ENCODE results near the gene BFSP2.

Gene BFSP2

DNA sequence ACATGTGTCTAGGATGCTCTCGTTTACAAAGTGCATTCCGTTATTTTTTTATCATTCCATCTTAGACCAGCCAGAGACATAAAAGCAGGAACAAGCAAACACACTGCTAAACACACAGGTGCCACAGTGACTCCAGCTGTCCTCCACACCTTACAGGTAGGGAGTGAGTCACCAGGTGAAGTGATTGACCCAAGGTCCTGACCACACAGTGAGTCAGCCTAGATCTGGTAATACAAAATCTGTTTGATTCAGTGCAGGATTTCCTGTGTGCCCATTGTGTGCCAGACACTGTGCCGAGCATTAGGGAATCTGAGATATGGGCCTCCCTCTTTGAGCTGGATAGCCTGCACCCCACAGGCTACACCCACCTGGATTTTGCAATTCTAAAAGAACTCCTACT, 16.7 kb upstream of the BFSP2 start:
- no peak for DNase-seq (ENCODE audit: extremely low read depth in 1 of 2, low read depth in 1 of 2)

DNA sequence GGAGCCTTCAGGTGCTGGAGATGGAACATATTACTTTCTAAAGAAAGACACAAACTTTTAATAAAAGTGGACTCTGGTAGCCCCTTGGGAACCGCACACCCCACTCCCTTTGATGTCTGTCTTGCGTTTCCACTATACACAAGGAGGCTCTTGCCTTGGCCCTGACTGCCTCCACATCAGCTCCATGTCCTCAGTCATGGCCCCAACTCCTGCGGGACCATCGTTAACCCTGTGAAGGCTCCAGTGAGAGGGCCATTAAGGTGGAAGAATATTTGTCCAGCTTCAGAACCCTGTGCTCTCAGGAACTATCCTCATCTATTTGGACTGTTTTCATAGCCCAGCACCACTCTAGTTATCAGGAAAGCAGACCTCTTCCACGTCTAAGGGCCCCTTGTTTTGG, 16.1 kb upstream of the BFSP2 start:
- DNase-seq (ENCODE audit: extremely low read depth in 1 of 2, low read depth in 1 of 2) = no peak

DNA sequence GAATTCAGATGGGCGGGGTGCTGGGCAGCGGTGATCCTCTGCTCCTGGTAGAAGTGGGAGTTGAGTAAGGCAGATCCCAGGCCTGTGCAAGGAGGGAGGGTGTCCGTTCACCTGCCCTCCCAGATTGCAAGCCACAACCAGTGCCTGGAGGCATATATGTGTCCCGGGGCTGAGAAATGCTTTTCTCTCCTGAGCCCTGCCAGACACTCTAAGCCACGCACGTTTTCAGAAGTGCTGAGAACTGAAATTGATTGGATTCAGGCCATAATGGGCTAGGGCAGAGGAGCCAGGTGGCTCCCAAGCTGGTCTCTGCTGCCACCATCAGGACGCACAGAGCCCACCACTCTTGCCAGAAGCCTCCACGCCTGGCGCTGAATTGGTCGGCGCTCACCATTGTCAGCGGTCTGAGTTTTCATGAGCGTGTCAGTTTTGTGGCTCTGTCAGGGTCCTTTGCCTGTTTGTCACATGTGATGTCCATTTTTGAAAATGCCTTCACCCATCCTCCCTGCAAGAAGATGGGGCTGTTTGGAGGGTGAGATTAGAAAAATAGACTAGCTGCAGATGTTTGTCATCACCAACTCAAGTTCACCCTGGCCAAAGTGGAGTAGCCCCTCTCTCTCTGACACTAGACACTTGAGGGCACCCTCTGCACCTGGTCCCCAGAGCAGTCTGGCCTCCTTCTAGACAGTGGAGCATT, 15.4 kb upstream of the BFSP2 start:
- DNase-seq (ENCODE audit: extremely low read depth in 1 of 2, low read depth in 1 of 2) = no peak

DNA sequence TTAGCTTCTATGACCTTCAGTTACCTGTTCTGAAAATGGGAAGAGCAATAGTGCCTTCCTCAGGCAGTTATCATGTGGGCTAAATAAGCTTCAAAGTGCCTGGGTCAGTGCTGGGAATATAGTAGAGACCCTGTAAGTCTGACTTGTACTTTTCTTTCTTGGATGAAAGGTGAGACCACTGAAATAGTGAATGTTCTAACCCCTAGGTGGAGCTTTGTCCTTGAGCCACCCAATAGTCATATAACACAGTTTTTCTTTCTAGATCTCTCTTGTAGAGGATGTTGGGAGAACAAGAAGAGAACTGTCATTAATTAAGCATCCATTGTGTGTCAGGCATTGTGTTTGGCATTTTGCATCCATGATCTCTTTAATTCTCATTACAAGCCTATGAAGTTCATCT, 13.0 kb upstream of the BFSP2 start:
- DNase-seq (ENCODE audit: extremely low read depth in 1 of 2, low read depth in 1 of 2) = no peak

DNA sequence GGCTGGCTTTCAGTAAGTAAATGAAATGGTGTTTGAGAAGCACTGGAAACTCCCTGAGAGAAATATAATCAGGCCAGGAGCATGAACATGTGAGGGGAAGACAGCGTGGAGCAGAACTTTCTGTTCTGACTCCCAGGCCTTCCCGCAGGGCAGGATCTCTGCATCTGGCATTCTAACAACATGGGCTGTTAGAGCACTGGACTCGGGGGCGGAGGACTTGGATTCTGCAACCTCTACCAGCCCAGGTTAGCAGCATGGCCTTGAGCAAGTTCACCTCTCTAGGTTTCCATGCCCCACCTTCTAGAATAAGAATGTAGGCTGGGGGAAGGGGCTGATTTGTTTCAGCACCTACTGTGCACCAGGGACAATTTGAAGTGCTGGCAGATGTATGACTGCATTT, 12.5 kb upstream of the BFSP2 start:
- no peak for DNase-seq (ENCODE audit: extremely low read depth in 1 of 2, low read depth in 1 of 2)

DNA sequence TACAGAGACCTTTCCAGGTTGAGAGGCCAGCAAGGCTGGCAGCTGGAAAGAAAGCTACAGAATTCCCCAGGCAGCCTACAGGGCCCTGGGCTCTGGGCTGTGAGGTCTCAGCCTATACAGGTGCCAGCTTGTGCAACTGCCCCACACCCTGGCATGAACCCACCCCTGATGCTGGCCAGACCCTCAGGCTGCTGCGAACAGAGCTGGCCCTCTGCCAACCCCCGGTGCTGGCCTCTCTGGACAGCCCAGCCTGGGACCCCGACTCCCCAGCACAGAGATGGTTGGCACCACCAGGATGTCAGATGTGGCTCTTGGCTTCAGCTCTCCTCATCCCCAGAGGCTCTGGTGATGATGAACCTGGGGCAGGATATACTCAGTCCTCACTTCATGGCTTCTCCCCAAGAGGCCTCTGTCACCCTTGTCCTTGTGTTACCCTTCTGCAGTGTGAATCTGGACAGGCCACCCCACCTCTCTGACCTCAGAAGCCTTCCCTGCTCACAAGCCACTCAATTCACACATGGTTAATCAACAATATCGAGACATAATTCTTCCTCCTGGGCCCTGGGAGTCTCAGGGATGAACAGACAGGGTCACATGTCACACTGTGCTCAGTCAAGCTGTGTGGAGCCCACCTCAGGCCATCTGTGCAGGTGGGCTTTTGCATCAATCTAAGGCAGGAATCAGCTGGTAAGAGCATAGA, 11.0 kb upstream of the BFSP2 start:
- no peak for DNase-seq (ENCODE audit: extremely low read depth in 1 of 2, low read depth in 1 of 2)

DNA sequence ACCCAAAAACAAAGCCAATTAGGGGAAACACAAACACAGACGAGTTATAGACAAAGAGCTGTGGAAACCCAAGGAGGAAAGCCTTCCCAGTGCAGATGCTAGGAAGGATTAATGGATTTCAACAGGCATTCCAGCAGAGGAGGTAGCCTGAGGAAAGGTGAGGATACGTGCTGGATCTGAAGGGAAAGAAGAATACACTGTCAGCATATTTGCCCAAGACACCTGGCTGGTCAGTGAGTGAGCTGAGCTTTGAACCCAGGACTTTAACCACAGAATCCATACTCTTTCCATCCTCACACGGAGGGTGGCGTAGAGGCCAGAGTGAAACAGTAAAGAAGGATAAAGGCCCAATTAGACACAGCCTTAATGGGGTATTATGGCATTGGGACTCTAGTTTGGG, 9.1 kb upstream of the BFSP2 start:
- no peak for DNase-seq (ENCODE audit: extremely low read depth in 1 of 2, low read depth in 1 of 2)

DNA sequence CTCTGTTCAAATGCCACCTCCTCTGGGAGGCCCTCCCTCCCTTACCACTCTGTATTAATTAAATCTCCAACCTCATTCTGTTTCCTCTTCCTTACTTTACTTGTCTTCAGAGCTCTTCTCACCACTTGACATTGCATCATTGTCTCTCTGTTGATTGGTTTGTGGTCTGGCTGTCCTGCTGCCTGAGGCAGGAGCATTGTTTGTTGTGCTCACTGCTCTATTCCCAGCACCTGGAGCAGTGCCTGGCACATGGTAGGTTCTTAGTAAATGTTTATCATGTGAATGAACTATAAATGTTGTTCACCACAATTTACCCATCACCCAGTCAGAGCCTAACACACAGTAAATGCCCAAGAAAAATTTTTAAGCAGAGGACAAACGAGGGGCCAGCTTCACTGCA, 6.7 kb upstream of the BFSP2 start:
- no peak for DNase-seq (ENCODE audit: extremely low read depth in 1 of 2, low read depth in 1 of 2)

DNA sequence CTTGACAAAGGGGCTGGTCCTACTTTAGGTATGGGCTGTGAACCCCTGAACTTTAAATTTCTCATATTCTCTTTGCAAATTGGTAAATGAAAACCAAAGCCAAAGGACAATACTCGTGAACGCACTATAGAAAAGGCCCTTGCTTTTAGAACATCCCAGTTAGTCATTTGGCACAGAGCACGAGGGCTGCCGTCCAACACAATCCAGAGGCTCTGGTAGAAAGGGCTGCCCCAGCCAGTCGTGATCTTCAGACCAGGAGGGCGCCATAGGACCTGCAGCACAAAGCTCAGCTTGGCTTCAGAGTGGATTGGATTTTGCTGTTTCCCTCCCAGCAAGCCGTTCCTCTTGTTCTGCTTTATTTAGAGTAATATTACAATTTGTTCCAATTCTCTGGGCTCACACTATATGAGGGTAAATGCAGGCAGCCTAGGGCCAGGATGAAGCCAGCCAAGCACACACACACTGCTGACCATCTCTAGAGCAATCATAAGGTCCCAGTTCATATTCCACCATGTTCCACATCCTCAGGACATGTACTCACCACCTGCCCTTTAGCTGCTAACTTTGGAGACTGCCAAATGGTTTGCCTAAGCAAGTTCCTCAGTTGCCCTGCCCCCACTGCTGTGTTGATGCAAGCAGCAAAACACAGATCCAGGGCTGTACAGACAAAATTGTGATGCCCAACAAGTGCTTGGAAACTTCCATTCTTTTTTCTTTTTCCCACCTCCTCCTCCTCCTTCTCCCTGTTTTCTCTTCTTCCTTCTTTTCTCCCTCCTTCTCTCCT, 6.0 kb upstream of the BFSP2 start:
- no peak for DNase-seq (ENCODE audit: extremely low read depth in 1 of 2, low read depth in 1 of 2)

DNA sequence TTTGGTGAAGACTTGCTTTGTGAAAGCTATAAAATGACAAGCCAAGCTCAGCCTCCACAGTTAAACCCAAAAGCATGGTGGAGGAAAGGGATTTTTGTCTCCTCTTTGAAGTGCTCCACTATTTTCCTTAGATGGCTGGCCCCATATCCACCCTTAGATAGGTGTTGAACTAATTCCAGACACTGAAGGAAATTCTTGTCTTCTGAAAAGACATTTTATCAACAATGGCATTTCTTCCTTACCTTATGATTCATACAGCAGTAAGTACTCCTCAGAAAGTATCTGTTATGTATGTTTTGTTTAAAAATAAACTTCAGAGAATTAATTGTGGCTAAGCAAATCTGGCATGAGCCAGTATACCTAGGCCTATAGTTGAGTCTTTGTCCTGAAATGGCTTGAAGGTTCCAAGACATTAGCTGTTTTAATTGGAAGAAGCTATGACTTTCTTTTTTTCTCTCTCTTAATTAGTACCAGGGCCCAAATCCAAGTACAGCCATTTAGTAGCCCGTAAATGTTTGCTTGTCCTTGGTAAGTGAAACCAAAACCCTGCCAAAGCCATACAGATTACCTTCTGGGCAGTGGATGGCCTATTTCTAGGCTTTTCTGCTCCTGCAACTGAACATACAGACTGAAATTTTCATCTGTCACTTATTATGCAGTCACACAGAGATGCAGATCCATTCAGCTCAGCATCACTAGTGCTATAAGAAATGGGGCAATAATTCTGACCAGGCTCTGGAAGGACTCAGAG, 5.1 kb upstream of the BFSP2 start:
- no peak for DNase-seq (ENCODE audit: extremely low read depth in 1 of 2, low read depth in 1 of 2)

DNA sequence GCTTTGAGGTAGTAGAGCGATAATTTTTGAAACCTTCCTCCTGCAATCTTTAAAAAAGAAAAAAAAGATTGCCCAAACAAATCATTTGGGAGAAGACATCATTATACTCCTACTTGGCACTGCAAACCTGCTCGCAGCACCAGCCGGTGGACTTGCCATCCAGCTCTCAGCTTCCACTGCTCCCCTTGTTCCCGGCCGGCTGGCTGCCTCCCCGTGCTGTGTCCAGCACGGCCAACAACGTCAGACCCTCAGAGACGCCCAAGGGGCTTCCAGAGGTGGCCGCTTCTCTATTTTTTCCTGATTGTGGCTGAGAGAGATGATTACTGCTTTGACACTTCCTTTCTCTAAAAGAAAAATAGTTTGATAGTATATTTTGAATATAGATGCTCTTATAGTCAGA, 3.0 kb upstream of the BFSP2 start:
- DNase-seq (ENCODE audit: extremely low read depth in 1 of 2, low read depth in 1 of 2) = no peak

DNA sequence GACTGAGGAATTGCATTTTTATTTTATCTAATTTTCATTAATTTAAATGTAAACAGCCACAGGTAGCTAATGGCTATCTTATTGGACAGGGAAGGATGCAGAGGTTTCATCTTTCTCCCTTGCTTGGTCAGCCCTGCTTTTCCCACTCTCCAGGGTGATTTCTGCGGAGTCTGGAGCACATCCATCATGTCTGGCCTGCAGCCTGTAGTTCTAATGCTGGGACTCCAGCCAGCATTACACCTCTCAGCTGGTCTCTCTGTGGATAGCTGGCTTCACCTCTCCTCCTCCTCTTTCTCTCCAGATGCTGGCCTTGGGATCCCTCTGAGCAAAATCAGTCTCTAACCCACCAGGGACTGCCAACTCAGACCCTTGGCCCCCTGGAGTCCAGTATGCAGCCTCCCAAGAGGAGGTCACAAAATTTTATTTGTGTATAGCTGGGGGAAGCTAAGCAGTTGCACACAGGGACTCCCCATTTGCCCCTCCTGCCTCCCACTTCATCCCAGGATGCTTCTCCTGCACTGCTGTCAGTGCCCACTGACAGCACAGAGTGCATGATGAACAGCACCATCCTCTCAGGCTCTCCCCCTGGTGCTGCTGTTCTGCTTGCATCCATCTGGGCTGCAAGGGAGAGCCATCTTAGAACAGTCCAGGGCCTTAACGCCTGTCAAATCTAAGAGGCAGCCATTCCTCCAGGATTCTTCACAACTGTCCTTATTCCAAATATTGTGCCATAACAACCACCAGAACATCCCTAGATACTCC, 1.7 kb downstream of the BFSP2 start:
- DNase-seq (ENCODE audit: extremely low read depth in 1 of 2, low read depth in 1 of 2) = no peak

DNA sequence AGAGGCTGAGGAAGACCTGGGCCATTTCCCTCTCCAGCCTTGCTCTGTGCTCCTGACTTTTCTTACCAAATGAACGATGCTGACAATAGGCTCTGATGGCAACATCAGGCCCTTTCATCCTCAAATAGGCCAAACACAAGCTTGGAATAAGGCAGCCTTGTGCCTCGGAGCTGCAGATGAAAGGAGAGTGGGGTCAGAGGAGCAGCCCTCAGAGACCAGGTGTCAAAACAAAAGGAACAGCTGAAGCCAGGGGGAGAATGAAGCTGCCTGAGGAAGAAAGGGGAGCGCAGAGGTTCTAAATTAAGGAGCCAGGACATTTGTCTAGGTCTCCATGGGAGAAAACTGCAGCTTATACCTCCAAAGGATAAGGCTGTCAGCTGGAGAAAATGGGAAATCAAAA, 5.1 kb downstream of the BFSP2 start:
- DNase-seq (ENCODE audit: extremely low read depth in 1 of 2, low read depth in 1 of 2) = no peak

DNA sequence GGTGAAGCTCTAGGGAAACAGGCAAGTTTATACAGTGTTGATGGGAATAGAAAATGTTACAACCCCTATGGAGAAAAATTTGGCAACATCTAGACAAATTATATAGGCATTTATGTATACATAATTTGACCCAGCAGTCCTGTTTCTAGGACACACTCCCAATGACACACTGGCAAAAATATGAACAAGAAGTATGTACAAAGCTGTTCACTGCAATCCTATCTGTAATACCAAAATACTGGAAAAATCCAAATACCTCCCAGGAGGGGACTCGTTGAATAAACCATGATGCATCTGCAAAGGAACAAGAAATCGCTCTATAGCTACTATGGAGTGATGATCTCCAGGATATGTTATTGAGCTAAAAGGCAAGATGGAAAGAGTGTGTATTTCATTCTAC, 8.5 kb downstream of the BFSP2 start:
- no peak for DNase-seq (ENCODE audit: extremely low read depth in 1 of 2, low read depth in 1 of 2)

DNA sequence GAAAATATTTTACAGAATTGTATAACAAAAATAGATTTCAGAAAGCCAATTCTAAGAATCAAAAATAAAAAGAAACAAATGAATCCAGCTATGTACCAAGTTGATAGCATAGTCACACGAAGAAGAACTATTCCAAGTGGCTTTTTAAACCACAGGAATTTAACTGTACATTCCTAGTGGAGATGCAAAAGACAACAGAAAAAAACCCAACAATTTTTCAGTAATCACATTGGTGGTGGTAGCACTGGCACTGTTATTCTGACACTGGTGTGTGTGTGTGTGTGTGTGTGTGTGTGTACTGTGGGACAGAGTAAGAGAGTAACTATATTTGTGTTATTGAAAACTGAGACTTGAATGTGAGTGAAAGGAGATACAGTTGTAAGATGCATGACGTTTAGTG, 9.1 kb downstream of the BFSP2 start:
- no peak for DNase-seq (ENCODE audit: extremely low read depth in 1 of 2, low read depth in 1 of 2)

DNA sequence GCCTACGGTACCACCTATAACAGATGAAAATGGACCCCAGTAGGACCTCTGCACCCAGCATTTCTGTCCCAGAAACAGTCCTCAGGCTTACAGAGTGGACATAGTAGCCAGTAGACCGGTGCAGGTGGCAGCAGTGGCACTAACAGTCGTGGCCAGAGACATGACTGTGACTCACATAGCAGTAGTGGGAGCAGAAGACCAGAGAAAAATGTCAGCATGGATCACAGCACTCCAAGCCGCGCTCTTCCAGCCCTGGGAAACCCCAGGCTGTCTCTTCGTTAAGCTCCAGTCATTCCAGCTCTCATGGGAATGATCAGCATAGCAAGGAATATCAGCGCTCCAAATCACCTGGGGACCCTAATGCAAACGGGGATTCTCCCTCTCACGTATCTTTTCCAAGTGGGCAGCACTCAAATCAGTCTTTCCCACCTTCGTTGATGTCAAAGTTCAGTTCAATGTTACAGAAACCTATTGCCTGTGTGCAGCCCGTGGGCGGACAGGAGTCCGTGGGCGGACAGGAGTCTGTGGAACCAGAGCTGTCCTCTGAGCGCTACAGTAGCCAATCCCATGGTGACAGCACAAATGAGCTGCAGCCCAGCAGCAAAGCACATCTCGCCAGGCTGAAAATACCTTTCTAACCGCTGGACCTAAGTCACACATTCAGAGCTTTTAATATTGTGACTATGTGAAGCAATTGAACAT, 10.5 kb downstream of the BFSP2 start:
- DNase-seq (ENCODE audit: extremely low read depth in 1 of 2, low read depth in 1 of 2) = no peak

DNA sequence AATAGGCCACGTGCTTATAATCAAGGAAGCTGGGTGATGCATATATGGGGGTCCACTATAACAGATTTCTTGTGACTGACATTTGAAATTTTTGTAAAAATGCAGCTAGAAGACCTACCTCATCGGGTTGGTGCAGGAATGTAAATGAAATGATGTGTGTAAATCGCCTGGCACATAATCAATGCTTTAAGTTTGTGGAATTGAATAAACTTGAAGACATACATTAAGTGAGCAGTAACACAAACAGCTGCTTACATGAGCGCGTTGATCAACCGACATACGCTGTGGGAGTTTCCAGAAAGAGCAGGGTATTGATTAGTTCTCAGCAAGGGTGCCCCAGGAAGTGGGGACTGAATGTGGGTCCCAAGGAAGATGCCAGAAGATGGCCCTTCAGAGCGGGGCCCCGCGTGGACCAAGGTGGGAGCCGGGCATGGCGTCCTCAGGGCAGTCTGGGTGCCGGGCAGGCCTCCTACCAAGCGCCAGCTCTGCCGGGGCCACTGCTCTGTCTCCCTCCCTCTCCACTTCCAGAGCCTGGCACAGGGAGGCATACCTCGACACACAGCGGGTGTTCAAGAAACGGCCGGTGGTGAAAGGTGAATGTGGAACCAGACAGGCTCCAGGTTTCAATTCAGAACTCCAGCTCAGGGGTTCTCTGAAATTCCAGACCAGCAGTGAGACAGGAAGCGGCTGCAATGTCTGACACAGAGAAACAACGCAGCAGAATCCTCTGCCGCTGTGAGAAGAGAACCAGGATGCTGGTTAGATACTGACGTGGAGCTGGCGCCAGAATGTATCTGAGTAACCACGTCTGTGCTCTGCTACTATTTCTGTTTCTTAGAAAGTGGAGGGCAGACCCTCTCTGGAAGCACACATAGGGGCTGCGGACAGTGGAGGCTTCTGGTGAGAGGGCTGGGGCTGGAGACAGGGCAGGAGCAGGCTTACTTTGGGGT, 12.6 kb downstream of the BFSP2 start:
- DNase-seq (ENCODE audit: extremely low read depth in 1 of 2, low read depth in 1 of 2) = no peak

DNA sequence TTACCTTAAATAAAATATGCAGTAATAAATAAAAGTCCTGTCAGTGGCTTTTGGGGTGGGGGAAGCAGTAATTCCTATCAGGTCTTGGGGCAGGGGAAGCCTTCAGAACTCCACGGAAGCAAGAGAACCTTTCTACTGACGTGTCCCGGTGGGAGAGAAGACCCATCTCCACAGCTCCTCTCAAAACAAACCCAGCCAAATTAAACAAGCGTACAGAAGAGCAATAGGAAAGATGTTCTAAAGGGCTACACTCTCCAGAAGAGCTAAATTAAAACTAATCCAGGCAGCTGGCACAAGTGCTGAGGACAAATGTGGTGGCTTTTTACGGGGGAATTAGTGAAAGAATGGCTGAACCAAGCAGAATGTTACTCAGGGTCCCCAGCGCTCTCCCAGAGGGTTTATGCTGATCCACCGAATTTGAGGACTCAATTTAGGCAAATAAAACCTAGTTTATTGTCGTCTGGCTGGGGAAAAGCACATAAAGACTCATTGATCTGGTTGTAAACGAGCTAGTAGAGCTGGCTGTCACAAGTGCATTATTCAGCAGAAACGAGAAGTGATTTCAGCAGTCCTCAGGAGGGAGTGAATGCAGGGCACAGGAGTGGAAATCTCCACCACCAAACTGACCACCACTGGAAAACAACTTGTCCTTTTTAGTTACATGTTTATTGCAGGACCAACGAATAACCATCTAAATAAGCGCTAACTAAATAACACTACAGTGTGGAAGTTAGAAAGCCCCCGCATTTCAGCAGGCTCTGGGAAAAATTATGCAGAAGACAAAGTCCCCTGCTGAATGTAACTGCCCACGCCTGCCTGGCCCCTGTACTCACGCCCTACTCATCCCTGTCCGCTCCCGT, 13.5 kb downstream of the BFSP2 start:
- DNase-seq (ENCODE audit: extremely low read depth in 1 of 2, low read depth in 1 of 2) = no peak

Data from activated CD8-positive, alpha-beta memory T cell treated with anti-CD3 and anti-CD28 coated beads for 1 hour (primary cell).